Activated naive CD4-positive, alpha-beta T cell treated with Interleukin-2 at 50 U/mL for 16 hours (primary cell): ENCODE results near the gene L3MBTL3.

Source experiments
- DNase-seq: peaks from one replicate; pipeline ENCODE4 v3.0.0-alpha.2; 2020

Gene L3MBTL3

GRCh38 chr6:130187335-130188206 is 169.2 kb downstream of the L3MBTL3 start:
- DNase-seq: no peak

GRCh38 chr6:130188207-130188899 is 170.0 kb downstream of the L3MBTL3 start:
- no peak for DNase-seq

- DNase-seq: no peak
Observed at GRCh38 chr6:130189531-130190397, 171.4 kb downstream of the L3MBTL3 start.
